Measurements from ENCODE around the gene ERBIN.
"Not testable (repeated sequence)": the region's sequence is repeated elsewhere in the genome, so short reads cannot be mapped to it uniquely, and the experiment has no call there.

ERBIN gene

GRCh38 chr5:65969539-65970393 is 43.4 kb downstream of the ERBIN start:
- DNase-seq, result no peak

GRCh38 chr5:65970481-65971367 is 44.3 kb downstream of the ERBIN start:
- no peak for DNase-seq

- no peak for DNase-seq
Measured at GRCh38 chr5:65971643-65972042, 45.3 kb downstream of the ERBIN start.

- DNase-seq, result not testable (repeated sequence)
Measured at GRCh38 chr5:65972896-65973295, 46.5 kb downstream of the ERBIN start.

GRCh38 chr5:65978251-65978650 is 51.9 kb downstream of the ERBIN start:
- DNase-seq, result no peak

GRCh38 chr5:65981548-65981947 is 55.2 kb downstream of the ERBIN start:
- no peak for DNase-seq

GRCh38 chr5:65981969-65982619 is 55.7 kb downstream of the ERBIN start:
- no peak for DNase-seq

- DNase-seq, result no peak
Measured at GRCh38 chr5:65982635-65983034, 56.3 kb downstream of the ERBIN start.

GRCh38 chr5:65984098-65984885 is 57.9 kb downstream of the ERBIN start:
- no peak for DNase-seq

GRCh38 chr5:65986050-65986451 is 59.7 kb downstream of the ERBIN start:
- DNase-seq, result no peak

GRCh38 chr5:65986796-65987195 is 60.4 kb downstream of the ERBIN start:
- DNase-seq, result no peak

- DNase-seq, result no peak
Measured at GRCh38 chr5:65987982-65988381, 61.6 kb downstream of the ERBIN start.

GRCh38 chr5:65989158-65989557 is 62.8 kb downstream of the ERBIN start:
- no peak for DNase-seq

- DNase-seq, result no peak
Measured at GRCh38 chr5:65992630-65993029, 66.3 kb downstream of the ERBIN start.

- DNase-seq, result no peak
Measured at GRCh38 chr5:65994117-65994786, 67.9 kb downstream of the ERBIN start.

GRCh38 chr5:65999061-65999723 is 72.8 kb downstream of the ERBIN start:
- DNase-seq, result no peak

- DNase-seq, result no peak
Measured at GRCh38 chr5:66001952-66002351, 75.6 kb downstream of the ERBIN start.

- DNase-seq, result no peak
Measured at GRCh38 chr5:66002415-66002814, 76.0 kb downstream of the ERBIN start.

- DNase-seq, result no peak
Measured at GRCh38 chr5:66004216-66004615, 77.8 kb downstream of the ERBIN start.

- DNase-seq, result no peak
Measured at GRCh38 chr5:66009277-66009676, 82.9 kb downstream of the ERBIN start.

- DNase-seq, result no peak
Measured at GRCh38 chr5:66010476-66010875, 84.1 kb downstream of the ERBIN start.
